H9 (cell line): ENCODE data around the gene ST6GALNAC3. TPM values are rescaled to one million over a fixed set of nuclear protein-coding genes. Genes with fewer than 3 reads are reported as not detected.

Source experiments
- DNase-seq: peaks from one replicate; pipeline ENCODE4 v3.0.0-alpha.2; 2017
- H2AFZ ChIP-seq: one replicate; pipeline ENCODE4 v1.6.1; 2013; ENCODE audit warnings: mild to moderate bottlenecking, low read length, control low read depth, moderate library complexity
- H2AK5ac ChIP-seq: 2 replicates; pipeline ENCODE4 v1.6.1; 2013; ENCODE audit warnings: low read length, control low read depth, mixed read lengths; ENCODE audit not compliant: insufficient read length
- H2BK120ac ChIP-seq: one replicate; pipeline ENCODE4 v1.6.1; 2013; ENCODE audit warnings: low read depth, mild to moderate bottlenecking, low read length, control low read depth, inconsistent platforms; ENCODE audit not compliant: poor library complexity, severe bottlenecking
- H2BK12ac ChIP-seq: 2 replicates; pipeline ENCODE4 v1.6.1; 2013; ENCODE audit warnings: low read length, control low read depth, mixed read lengths, low read depth; ENCODE audit not compliant: insufficient read length
- H2BK15ac ChIP-seq: 2 replicates; pipeline ENCODE4 v1.6.1; 2013; ENCODE audit warnings: low read depth, low read length, control low read depth
- H2BK20ac ChIP-seq: one replicate; pipeline ENCODE4 v1.6.1; 2013; ENCODE audit warnings: low read depth, mild to moderate bottlenecking, low read length, control low read depth, inconsistent platforms; ENCODE audit not compliant: poor library complexity, severe bottlenecking
- H2BK5ac ChIP-seq: 2 replicates; pipeline ENCODE4 v1.6.1; 2013; ENCODE audit warnings: low read length, control low read depth, mixed read lengths; ENCODE audit not compliant: insufficient read length
- H3K14ac ChIP-seq: 2 replicates; pipeline ENCODE4 v1.6.1; 2013; ENCODE audit warnings: low read length, control low read depth; ENCODE audit not compliant: insufficient read depth
- H3K18ac ChIP-seq: 2 replicates; pipeline ENCODE4 v1.6.1; 2013; ENCODE audit warnings: low read depth, mild to moderate bottlenecking, mixed read lengths, low read length, control low read depth; ENCODE audit not compliant: insufficient read length
- H3K23ac ChIP-seq: 2 replicates; pipeline ENCODE4 v1.6.1; 2013; ENCODE audit warnings: low read length, control low read depth, mixed read lengths, low read depth; ENCODE audit not compliant: insufficient read length
- H3K23me2 ChIP-seq: 2 replicates; pipeline ENCODE4 v1.6.1; 2013; ENCODE audit warnings: low read depth, mild to moderate bottlenecking, mixed read lengths, low read length, control low read depth; ENCODE audit not compliant: insufficient read length, poor library complexity, severe bottlenecking
- H3K27ac ChIP-seq: 2 replicates; pipeline ENCODE4 v1.5.1; 2013; ENCODE audit warnings: low read length, control low read depth, mixed read lengths, low read depth; ENCODE audit not compliant: insufficient read length
- H3K27me3 ChIP-seq: 2 replicates; pipeline ENCODE4 v1.6.1; 2013; ENCODE audit warnings: low read length, control low read depth, inconsistent platforms; ENCODE audit not compliant: insufficient read depth
- H3K4ac ChIP-seq: 2 replicates; pipeline ENCODE4 v1.6.1; 2013; ENCODE audit warnings: low read depth, mild to moderate bottlenecking, control low read depth, inconsistent platforms, low read length, moderate library complexity
- H3K4me1 ChIP-seq: 2 replicates; pipeline ENCODE4 v1.6.1; 2013; ENCODE audit warnings: low read length, control low read depth, inconsistent platforms; ENCODE audit not compliant: insufficient read depth
- H3K4me2 ChIP-seq: 2 replicates; pipeline ENCODE4 v1.6.1; 2013; ENCODE audit warnings: low read length, control low read depth, mixed read lengths; ENCODE audit not compliant: insufficient read length, insufficient read depth
- H3K56ac ChIP-seq: 2 replicates; pipeline ENCODE4 v1.6.1; 2013; ENCODE audit warnings: low read depth, mild to moderate bottlenecking, mixed read lengths, low read length, control low read depth; ENCODE audit not compliant: insufficient read length
- H3K79me1 ChIP-seq: 2 replicates; pipeline ENCODE4 v1.6.1; 2013; ENCODE audit warnings: low read depth, mild to moderate bottlenecking, moderate library complexity, low read length, control low read depth, inconsistent platforms; ENCODE audit not compliant: insufficient read depth, poor library complexity, severe bottlenecking
- H3K79me2 ChIP-seq: 2 replicates; pipeline ENCODE4 v1.6.1; 2013; ENCODE audit warnings: low read length, control low read depth, inconsistent platforms; ENCODE audit not compliant: insufficient read depth
- H3K9ac ChIP-seq: 2 replicates; pipeline ENCODE4 v1.6.1; 2013; ENCODE audit warnings: low read length, control low read depth, mixed read lengths; ENCODE audit not compliant: insufficient read length; ENCODE audit errors: extremely low read depth
- H3K9me3 ChIP-seq: one replicate; pipeline ENCODE4 v1.6.1; 2013; ENCODE audit warnings: low read depth, low read length, inconsistent platforms; ENCODE audit not compliant: control insufficient read depth
- H3T11ph ChIP-seq: one replicate; pipeline ENCODE4 v1.6.1; 2013; ENCODE audit warnings: mild to moderate bottlenecking, low read length, control low read depth, inconsistent platforms
- H4K20me1 ChIP-seq: one replicate; pipeline ENCODE4 v1.6.1; 2013; ENCODE audit not compliant: control insufficient read depth, insufficient read length, insufficient read depth
- H4K5ac ChIP-seq: 2 replicates; pipeline ENCODE4 v1.6.1; 2013; ENCODE audit warnings: low read depth, mild to moderate bottlenecking, mixed read lengths, low read length, control low read depth; ENCODE audit not compliant: insufficient read length
- H4K8ac ChIP-seq: replicated peaks from 2 replicates; pipeline ENCODE4 v1.6.1; 2013; ENCODE audit warnings: low read length, control low read depth, mixed read lengths, low read depth; ENCODE audit not compliant: insufficient read length
- H4K91ac ChIP-seq: 2 replicates; pipeline ENCODE4 v1.6.1; 2013; ENCODE audit warnings: low read depth, mild to moderate bottlenecking, moderate library complexity, mixed read lengths, low read length, control low read depth; ENCODE audit not compliant: insufficient read length
- H3K27ac Mint-ChIP-seq, 3 experiments: 2 replicates in 2 of 3; 3 replicates in 1 of 3; pipeline ENCODE4 v1.8.0; 2020 to 2021; ENCODE audit warnings: mixed read lengths in 3 of 3, mild to moderate bottlenecking in 1 of 3, moderate library complexity in 1 of 3
- H3K27me3 Mint-ChIP-seq: 2 replicates; pipeline ENCODE4 v1.8.0; 2021; ENCODE audit warnings: low read depth, mild to moderate bottlenecking, moderate library complexity, mixed read lengths
- H3K36me3 Mint-ChIP-seq, 3 experiments: 2 replicates in 2 of 3; 3 replicates in 1 of 3; pipeline ENCODE4 v1.8.0; 2020 to 2021; ENCODE audit warnings: low read depth in 3 of 3, mixed read lengths in 3 of 3; ENCODE audit not compliant: insufficient read depth in 1 of 3
- H3K4me1 Mint-ChIP-seq, 2 experiments: 2 replicates each; pipeline ENCODE4 v1.8.0; 2020; ENCODE audit warnings: mixed read lengths in 2 of 2
- H3K4me3 Mint-ChIP-seq, 2 experiments: 2 replicates in 1 of 2; 3 replicates in 1 of 2; pipeline ENCODE4 v1.8.0; 2020 to 2021; ENCODE audit warnings: mild to moderate bottlenecking in 2 of 2, mixed read lengths in 2 of 2, moderate library complexity in 1 of 2
- H3K9me3 Mint-ChIP-seq, 2 experiments: 2 replicates in 1 of 2; 3 replicates in 1 of 2; pipeline ENCODE4 v1.8.0; 2020; ENCODE audit warnings: mild to moderate bottlenecking in 2 of 2, mixed read lengths in 2 of 2, moderate library complexity in 1 of 2
- WGBS: extraction: QIAGEN DNeasy Blood & Tissue Kit; methylation state at CpG from one replicate; pipeline ENCODE4 v1.1.7; 2013; ENCODE audit warnings: missing lambda C conversion rate, low lambda C conversion rate, mixed read lengths; ENCODE audit not compliant: insufficient read length; ENCODE audit errors: extremely low coverage; 5-methylcytosine and 5-hydroxymethylcytosine counted together
- total RNA-seq: library from RNA; stranded (reverse); gene quantifications from 2 replicates; pipeline ENCODE4 v1.2.1, GENCODE V29; 2021
- TF ChIP-seq, protein P1 (sequence below): fragments of 200-600 bp; sonication (generic); conservative IDR thresholded peaks from 3 replicates; pipeline ENCODE4 v1.8.0; 2021; ENCODE audit warnings: antibody characterized with exemption, mild to moderate bottlenecking

The ST6GALNAC3 gene
- total RNA-seq, 1 experiment from 2014 or later, result 11.2 TPM

DNA sequence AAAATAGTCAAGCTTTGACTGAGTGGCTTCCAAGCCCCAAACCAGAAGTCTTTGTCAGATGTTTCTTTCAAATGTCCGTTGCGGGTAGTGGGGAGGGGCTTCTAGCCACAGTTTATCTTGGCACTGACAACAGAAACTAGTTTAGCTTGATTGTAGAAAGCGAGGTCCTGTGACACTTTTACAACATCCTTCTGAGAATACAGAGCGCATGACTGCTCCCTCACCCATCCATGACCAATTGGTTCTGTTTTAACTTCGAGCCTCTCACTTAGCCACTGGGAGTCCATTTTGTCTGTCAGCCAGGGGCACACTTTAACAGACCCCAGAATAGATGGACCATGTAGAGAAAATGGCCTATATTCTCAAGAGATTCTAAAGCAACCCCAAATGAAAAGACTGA, 593.5 kb downstream of the ST6GALNAC3 start:
- no peak overlapping the region for H3K9ac ChIP-seq
- no peak overlapping the region for H3T11ph ChIP-seq
- H2BK12ac ChIP-seq, result no peak overlapping the region
- H3K27ac Mint-ChIP-seq, result no peak overlapping the region
- TF ChIP-seq, protein P1, sequence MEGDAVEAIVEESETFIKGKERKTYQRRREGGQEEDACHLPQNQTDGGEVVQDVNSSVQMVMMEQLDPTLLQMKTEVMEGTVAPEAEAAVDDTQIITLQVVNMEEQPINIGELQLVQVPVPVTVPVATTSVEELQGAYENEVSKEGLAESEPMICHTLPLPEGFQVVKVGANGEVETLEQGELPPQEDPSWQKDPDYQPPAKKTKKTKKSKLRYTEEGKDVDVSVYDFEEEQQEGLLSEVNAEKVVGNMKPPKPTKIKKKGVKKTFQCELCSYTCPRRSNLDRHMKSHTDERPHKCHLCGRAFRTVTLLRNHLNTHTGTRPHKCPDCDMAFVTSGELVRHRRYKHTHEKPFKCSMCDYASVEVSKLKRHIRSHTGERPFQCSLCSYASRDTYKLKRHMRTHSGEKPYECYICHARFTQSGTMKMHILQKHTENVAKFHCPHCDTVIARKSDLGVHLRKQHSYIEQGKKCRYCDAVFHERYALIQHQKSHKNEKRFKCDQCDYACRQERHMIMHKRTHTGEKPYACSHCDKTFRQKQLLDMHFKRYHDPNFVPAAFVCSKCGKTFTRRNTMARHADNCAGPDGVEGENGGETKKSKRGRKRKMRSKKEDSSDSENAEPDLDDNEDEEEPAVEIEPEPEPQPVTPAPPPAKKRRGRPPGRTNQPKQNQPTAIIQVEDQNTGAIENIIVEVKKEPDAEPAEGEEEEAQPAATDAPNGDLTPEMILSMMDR, result no peak
- H3K23me2 ChIP-seq, result no peaks in the 10 kb centered on the region
- no CpG with 5 or more reads among the region's 5 CpGs for WGBS
- H3K9me3 ChIP-seq, result no peaks in the 10 kb centered on the region
- no peak overlapping the region for H3K56ac ChIP-seq
- H3K79me1 ChIP-seq, result no peaks in the 10 kb centered on the region
- H3K79me2 ChIP-seq, result no peaks in the 10 kb centered on the region
- no peak overlapping the region for H2BK20ac ChIP-seq
- H3K4me3 Mint-ChIP-seq, result no peak overlapping the region
- peaks cover 0 to 3% of the 10 kb centered on the region in 2 experiments; a peak in 2 of 5 replicates for H3K9me3 Mint-ChIP-seq
- no peaks in the 10 kb centered on the region for H4K20me1 ChIP-seq
- no peak overlapping the region for H4K8ac ChIP-seq
- no peak overlapping the region for H2AK5ac ChIP-seq
- H2BK15ac ChIP-seq, result no peak overlapping the region
- H3K27me3 ChIP-seq, result no peaks in the 10 kb centered on the region
- no peak overlapping the region for H3K4ac ChIP-seq
- H2BK5ac ChIP-seq, result no peak overlapping the region
- H4K91ac ChIP-seq, result no peak overlapping the region
- no peak overlapping the region for H2AFZ ChIP-seq
- H3K4me1 Mint-ChIP-seq, result no peaks in the 10 kb centered on the region
- H2BK120ac ChIP-seq, result no peak overlapping the region
- H3K27me3 Mint-ChIP-seq, result no peaks in the 10 kb centered on the region
- DNase-seq, result no peak
- no peak overlapping the region for H3K27ac ChIP-seq
- no peak overlapping the region for H3K4me2 ChIP-seq
- no peak overlapping the region for H3K14ac ChIP-seq
- H4K5ac ChIP-seq, result no peak overlapping the region
- H3K18ac ChIP-seq, result no peak overlapping the region
- no peak overlapping the region for H3K23ac ChIP-seq
- no peaks in the 10 kb centered on the region; a peak in 1 of 7 replicates for H3K36me3 Mint-ChIP-seq
- no peaks in the 10 kb centered on the region for H3K4me1 ChIP-seq
